PC-3 (cell line): ENCODE data around the gene STX8. TPM values are rescaled to one million over a fixed set of nuclear protein-coding genes. Genes with fewer than 3 reads are reported as not detected.
A peak's percentile ranks its signal among the peaks of the same experiment; 100 is the strongest.

ENCODE experiments used
- ATAC-seq: fragments of 200-7000 bp; cut with Tn5 transposase; 2 replicates; pipeline ENCODE4 v1.9.1; 2020; ENCODE audit warnings: mild to moderate bottlenecking, moderate library complexity
- BruUV-seq: library from RNA; stranded (reverse); fragments of 400-500 nt; replicated peaks from 2 replicates; lab custom pipeline; 2021; lab: Mats Ljungman, UMichigan
- CTCF ChIA-PET: fragments of 300-600 bp; sonication (Branson Sonifier 250); formaldehyde crosslinking; loops from one replicate; lab custom pipeline; 2022; ENCODE audit warnings: antibody characterized with exemption; lab: Charles Lee
- POLR2A ChIA-PET: fragments of 300-600 bp; sonication (Branson Sonifier 250); formaldehyde crosslinking; loops from one replicate; lab custom pipeline; 2022; ENCODE audit warnings: antibody characterized with exemption; ENCODE audit not compliant: unreplicated experiment; lab: Charles Lee
- DNase-seq: peaks from one replicate; pipeline ENCODE4 v3.0.0-alpha.2; 2015
- H2AFZ ChIP-seq: fragments of 300-600 bp; sonication (generic); 2 replicates; pipeline ENCODE4 v1.6.0; 2016; ENCODE audit warnings: antibody characterized with exemption, low read length
- H3F3A ChIP-seq: fragments of 300-600 bp; sonication (generic); one replicate; pipeline ENCODE4 v1.6.0; 2017; ENCODE audit warnings: antibody characterized with exemption, low read length, control low read depth, mild to moderate bottlenecking; ENCODE audit not compliant: unreplicated experiment
- H3K27ac ChIP-seq: fragments of 300-600 bp; sonication (generic); 2 replicates; pipeline ENCODE4 v1.5.1; 2016; ENCODE audit warnings: mild to moderate bottlenecking, low read length
- H3K27me3 ChIP-seq: fragments of 300-600 bp; sonication (generic); 2 replicates; pipeline ENCODE4 v1.6.1; 2016; ENCODE audit warnings: low read length, mixed read lengths
- H3K36me3 ChIP-seq: fragments of 300-600 bp; sonication (generic); 2 replicates; pipeline ENCODE4 v1.6.1; 2016; ENCODE audit warnings: low read depth, mixed run types, low read length, mixed read lengths
- H3K4me1 ChIP-seq: fragments of 300-600 bp; sonication (generic); 2 replicates; pipeline ENCODE4 v1.5.1; 2016; ENCODE audit warnings: low read length; ENCODE audit not compliant: insufficient read depth
- H3K4me2 ChIP-seq: fragments of 300-600 bp; sonication (generic); 2 replicates; pipeline ENCODE4 v1.6.0; 2016; ENCODE audit warnings: low read length
- H3K4me3 ChIP-seq: fragments of 300-600 bp; sonication (generic); 2 replicates; pipeline ENCODE4 v1.5.1; 2016; ENCODE audit warnings: mild to moderate bottlenecking, low read length, mixed read lengths
- H3K79me2 ChIP-seq: fragments of 300-600 bp; sonication (generic); 2 replicates; pipeline ENCODE4 v1.6.1; 2017; ENCODE audit warnings: low read length, mixed read lengths
- H3K9ac ChIP-seq: fragments of 300-600 bp; sonication (generic); 2 replicates; pipeline ENCODE4 v1.6.0; 2016; ENCODE audit warnings: mild to moderate bottlenecking, low read length
- H3K9me2 ChIP-seq: fragments of 300-600 bp; sonication (generic); replicated peaks from 2 replicates; pipeline ENCODE4 v1.6.1; 2016; ENCODE audit warnings: mixed run types, low read length, mixed read lengths
- H3K9me3 ChIP-seq: fragments of 300-600 bp; sonication (generic); 2 replicates; pipeline ENCODE4 v1.6.1; 2016; ENCODE audit warnings: low read length, mixed read lengths
- H4K20me1 ChIP-seq: fragments of 300-600 bp; sonication (generic); 2 replicates; pipeline ENCODE4 v1.6.1; 2016; ENCODE audit warnings: low read length, mixed read lengths
- CTCF ChIP-seq: fragments of 300-600 bp; sonication (generic); conservative IDR thresholded peaks from 2 replicates; pipeline ENCODE4 v1.5.1; 2017; ENCODE audit warnings: antibody characterized with exemption, low read depth, mild to moderate bottlenecking, low read length
- EZH2 ChIP-seq: fragments of 300-600 bp; sonication (generic); IDR thresholded peaks from one replicate; pipeline ENCODE4 v1.6.1; 2017; ENCODE audit warnings: antibody characterized with exemption, mild to moderate bottlenecking, low read length; ENCODE audit not compliant: unreplicated experiment
- EZH2phosphoT487 ChIP-seq: fragments of 300-600 bp; sonication (generic); IDR thresholded peaks from 2 replicates; pipeline ENCODE4 v1.6.1; 2018; ENCODE audit warnings: mild to moderate bottlenecking, antibody characterized with exemption, low read length, borderline replicate concordance
- intact Hi-C: fragments of 100-400 bp; cut with micrococcal nuclease; formaldehyde crosslinking; loops from 2 replicates; pipeline ENCODE4 v1.9.0; 2023
- total RNA-seq: library from RNA; depleted of rRNA; stranded (reverse); fragments of >200 nt; gene quantifications from 2 replicates; pipeline ENCODE4 v1.2.3, GENCODE V29; 2014

Gene STX8
- total RNA-seq, 1 experiment from 2014 or later: 57.4 TPM

DNA sequence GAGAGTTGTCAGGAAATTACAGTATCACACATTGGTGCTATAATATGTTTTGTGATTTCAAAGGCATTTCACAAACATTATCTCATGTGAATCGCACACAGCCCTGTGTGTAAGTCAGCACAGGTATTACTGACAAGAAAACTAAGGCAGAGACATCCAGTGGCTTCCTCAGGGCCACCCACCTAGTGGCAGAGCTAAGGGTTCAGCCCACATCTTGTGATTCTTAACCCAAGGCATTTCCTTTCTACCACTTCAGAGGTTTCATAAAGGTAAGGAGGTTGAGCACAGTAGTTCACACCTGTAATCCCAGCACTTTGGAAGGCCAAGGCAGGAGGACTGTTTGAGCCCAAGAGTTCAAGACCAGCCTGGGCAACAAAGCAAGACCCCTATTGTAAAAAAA, 58.2 kb downstream of the STX8 start:
- H3K36me3 ChIP-seq: no peaks in the 10 kb centered on the region
- no peaks in the 10 kb centered on the region for H3K9me2 ChIP-seq
- POLR2A ChIA-PET: no interaction called here
- no peak overlapping the region for H2AFZ ChIP-seq
- peaks cover 6% of the 10 kb centered on the region for H3K4me1 ChIP-seq
- H3K27me3 ChIP-seq: no peaks in the 10 kb centered on the region
- no peak overlapping the region for H3K27ac ChIP-seq
- DNase-seq (no peak), ATAC-seq (no peak)
- CTCF ChIA-PET: no interaction called here
- no TSS peak for BruUV-seq
- no peak overlapping the region for H3K4me2 ChIP-seq
- H3K9me3 ChIP-seq: no peaks in the 10 kb centered on the region
- no peaks in the 10 kb centered on the region for H3K79me2 ChIP-seq
- TF ChIP-seq EZH2phosphoT487: no peak
- no peak for TF ChIP-seq EZH2
- no peak for TF ChIP-seq CTCF
- no peak overlapping the region for H3K4me3 ChIP-seq
- intact Hi-C loops: no loop called here
- no peaks in the 10 kb centered on the region for H4K20me1 ChIP-seq
- no peaks in the 10 kb centered on the region for H3F3A ChIP-seq
- H3K9ac ChIP-seq: no peak overlapping the region

DNA sequence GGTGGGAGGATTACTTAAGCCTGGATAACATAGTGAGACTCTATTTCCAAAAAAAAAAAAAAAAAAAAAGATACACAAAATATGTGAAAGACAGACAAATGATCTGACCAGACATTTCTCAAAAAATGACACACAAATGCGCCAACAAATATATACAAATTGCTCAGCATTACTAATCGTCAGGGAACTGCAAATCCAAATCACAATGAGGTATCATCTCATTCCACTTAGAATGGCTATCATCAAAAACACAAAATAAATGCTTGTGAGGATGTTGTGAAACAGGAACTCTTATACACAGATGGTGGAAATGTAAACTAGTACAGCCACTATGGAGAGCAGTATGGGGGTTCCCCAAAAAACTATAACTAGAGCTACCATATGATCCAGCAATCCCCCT, 62.4 kb downstream of the STX8 start:
- Histone ChIP-seq H3K4me1 (peaks cover 7% of the 10 kb centered on the region), H3K9me2 (no peaks in the 10 kb centered on the region), H3F3A (no peaks in the 10 kb centered on the region), H3K27ac (no peak overlapping the region), H2AFZ (no peak overlapping the region), H3K9me3 (no peaks in the 10 kb centered on the region), H3K4me3 (no peak overlapping the region), H4K20me1 (no peaks in the 10 kb centered on the region), H3K4me2 (no peak overlapping the region), H3K36me3 (no peaks in the 10 kb centered on the region), H3K79me2 (no peaks in the 10 kb centered on the region), H3K9ac (no peak overlapping the region), H3K27me3 (no peaks in the 10 kb centered on the region)
- CTCF ChIA-PET: no interaction called here
- intact Hi-C loops: no loop called here
- ATAC-seq: no peak
- POLR2A ChIA-PET: no interaction called here
- no TSS peak for BruUV-seq
- TF ChIP-seq EZH2: no peak
- no peak for TF ChIP-seq EZH2phosphoT487
- no peak for DNase-seq

GRCh38 chr17:9512323-9513168, 63.1 kb downstream of the STX8 start:
- no peaks in the 10 kb centered on the region for H3K27me3 ChIP-seq
- H3K9me3 ChIP-seq: no peaks in the 10 kb centered on the region
- H3K27ac ChIP-seq: peak overlapping the region; percentile 41
- H3K4me2 ChIP-seq: peak overlapping the region; percentile 63
- DNase-seq: peak; percentile 71
- H2AFZ ChIP-seq: no peak overlapping the region
- ChIA-PET POLR2A (no interaction called here), CTCF (no interaction called here)
- no TSS peak for BruUV-seq
- intact Hi-C loops: no loop called here
- H4K20me1 ChIP-seq: no peaks in the 10 kb centered on the region
- no peaks in the 10 kb centered on the region for H3K79me2 ChIP-seq
- no peak for TF ChIP-seq CTCF
- no peak for TF ChIP-seq EZH2
- no peak for TF ChIP-seq EZH2phosphoT487
- peaks cover 7% of the 10 kb centered on the region for H3K4me1 ChIP-seq
- H3F3A ChIP-seq: no peaks in the 10 kb centered on the region
- no peak overlapping the region for H3K9ac ChIP-seq
- H3K4me3 ChIP-seq: no peak overlapping the region
- no peaks in the 10 kb centered on the region for H3K36me3 ChIP-seq
- no peaks in the 10 kb centered on the region for H3K9me2 ChIP-seq
- peak; percentile 94 for ATAC-seq
